Measurements from ENCODE around the gene FBXW12.

The FBXW12 gene

GRCh38 chr3:48435774-48436476 is 63.9 kb downstream of the FBXW12 start:
- DNase-seq (ENCODE audit: low read depth): peak; percentile 74

DNA sequence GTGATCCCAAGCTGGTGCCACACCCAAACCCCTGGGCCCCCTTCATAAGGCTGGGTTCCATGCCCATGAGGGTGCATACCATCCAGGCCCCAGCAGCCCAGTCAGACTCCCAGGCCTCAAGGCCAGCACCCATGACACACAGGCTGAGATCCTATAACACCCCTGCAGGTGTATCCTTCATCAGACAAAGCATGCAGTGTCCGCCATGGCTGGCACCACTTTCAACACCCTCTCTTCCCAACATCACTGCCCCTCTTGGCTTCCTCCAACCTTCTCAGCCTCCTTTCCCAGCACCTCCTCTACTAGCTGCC is 64.4 kb downstream of the FBXW12 start:
- no peak for DNase-seq (ENCODE audit: low read depth)

DNA sequence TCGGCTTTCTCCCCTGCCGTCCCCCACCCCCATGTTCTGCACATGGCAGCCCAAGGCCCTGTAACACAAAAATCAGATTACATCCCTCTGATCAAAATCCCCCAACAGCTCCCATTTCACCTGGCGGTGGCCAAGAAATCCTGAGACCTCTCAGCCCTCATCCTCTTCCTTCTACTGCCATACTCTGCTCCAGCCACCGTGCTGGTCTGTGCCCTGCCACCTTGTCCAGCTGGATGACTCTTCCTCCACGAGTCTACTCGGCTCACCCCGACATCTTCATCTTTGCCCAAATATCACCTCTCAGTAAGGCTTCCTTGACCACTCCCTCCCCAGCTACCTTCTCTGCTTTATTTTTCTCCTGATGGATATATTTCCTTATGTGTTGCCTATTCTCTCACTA is 64.8 kb downstream of the FBXW12 start:
- no peak for DNase-seq (ENCODE audit: low read depth)

- no peak for DNase-seq (ENCODE audit: low read depth)
These were observed 65.8 kb downstream of the FBXW12 start for GRCh38 chr3:48437812-48438211.

- DNase-seq (ENCODE audit: low read depth): peak; percentile 98
These were observed 68.0 kb downstream of the FBXW12 start, which contains the start of the genes CCDC51 and TMA7 for GRCh38 chr3:48439820-48440589. CCDC51 (minus strand) TSS chr3:48440119; CDS start chr3:48435128, 4,991 bp downstream. TMA7 (plus strand) TSS chr3:48440257; CDS start chr3:48440297, 40 bp downstream.

DNA sequence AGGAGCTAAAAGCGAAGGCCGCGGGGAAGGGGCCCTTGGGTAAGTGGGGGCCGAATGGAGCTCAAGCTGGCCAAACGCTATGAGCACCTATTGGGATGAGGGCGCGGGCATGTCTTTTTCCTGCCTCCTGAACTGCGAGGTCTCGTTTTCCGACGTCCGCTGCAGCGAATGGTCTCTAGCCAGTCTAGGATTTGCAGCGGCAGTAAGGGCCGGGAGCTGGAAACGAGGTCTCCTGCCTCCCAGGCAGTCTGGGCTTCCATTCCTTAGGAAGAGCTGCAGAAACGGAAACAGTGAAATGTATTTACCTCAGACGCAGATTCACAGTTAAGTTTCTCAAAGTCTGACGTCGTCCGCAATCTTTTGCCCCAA is 68.6 kb downstream of the FBXW12 start:
- DNase-seq (ENCODE audit: low read depth): no peak

DNA sequence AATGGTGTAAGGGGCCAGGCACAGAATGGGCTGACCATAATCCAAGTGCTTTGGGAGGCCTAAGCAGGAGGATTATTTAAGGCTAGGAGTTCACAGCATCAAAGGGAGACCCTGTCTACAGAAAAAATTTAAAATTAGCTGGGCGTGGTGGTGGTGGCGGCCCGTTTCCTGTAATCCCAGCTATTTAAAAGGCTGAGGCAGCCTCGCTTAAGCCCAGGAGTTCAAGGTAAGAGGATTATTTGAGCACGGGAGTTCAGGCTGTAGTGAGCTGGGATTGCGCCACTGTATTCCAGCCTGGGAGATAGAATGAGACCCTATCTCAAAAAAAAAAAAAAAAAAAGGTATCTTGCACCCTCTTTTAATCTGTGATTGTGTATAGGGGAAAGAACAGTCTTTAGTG is 69.9 kb downstream of the FBXW12 start:
- DNase-seq (ENCODE audit: low read depth): no peak

All from stimulated activated CD8-positive, alpha-beta memory T cell treated with anti-CD3 and anti-CD28 coated beads, Interleukin-15, amount 100 ng/mL, for 1 hour (primary cell).